ENCODE results near the gene VSTM2B.
"Not testable (repeated sequence)": the region's sequence is repeated elsewhere in the genome, so short reads cannot be mapped to it uniquely, and the experiment has no call there.

Gene VSTM2B

DNA sequence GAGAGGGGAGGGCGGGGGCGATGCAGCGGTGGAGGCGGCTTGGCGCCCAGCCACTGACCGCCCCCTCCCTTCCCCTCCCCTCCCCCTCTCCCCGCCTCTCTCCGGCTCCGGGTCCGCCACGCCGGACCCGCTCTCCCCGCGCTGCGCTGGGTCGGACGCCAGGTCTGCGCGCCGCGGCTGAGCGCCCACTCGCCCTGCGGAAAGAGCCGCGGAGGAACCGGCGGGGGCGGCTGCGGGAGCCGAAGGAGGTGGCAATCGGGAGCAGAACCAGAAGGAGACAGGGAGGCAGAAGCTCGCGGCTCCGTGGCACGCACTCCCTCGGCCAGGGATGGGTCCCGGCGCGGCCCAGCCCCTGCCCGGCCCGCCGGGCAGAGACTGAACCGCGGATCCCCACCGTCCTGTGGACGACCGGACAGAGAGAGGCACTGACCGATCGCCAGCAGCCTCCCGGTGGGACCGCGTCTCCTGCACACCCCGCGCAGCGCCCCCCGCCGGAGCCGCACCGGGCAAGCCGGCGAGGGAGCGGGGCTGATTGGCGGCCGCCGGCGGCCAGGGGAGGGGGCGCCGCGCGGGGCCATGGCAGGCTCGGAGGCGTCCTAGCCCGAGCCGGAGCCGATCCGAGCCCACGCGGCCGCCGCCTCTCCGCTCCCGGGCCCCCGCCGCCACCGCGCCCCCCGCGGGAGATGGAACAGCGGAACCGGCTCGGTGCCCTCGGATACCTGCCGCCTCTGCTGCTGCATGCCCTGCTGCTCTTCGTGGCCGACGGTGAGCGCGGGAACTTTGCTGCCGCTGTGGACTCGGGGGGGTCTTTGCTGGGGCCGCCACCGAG, at the start of gene VSTM2B:
Gene VSTM2B, plus strand, starts transcription at position 94 of the 829 bp plus-strand sequence. Its CDS starts 590 bp downstream, at position 684.
- DNase-seq, result no peak

DNA sequence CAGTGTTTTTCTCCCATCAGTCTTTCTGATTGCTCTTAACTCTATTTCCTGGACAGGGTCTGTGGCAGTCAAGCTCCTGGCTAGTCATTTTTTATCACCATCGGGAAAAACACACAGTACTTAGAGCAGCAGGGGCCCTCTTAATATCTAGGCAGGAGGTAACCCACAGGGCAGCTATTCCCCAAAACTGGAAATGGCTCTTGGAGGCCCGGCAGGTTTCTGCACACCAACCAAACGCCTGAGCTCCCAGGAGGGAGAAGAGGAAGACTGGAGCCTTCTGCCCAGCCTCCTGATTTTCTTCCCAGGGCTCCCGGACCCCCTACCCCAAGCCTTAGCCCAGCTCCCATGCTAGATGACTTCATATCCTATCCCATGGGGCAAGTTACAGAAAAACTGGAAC, 49.3 kb upstream of the VSTM2B start:
- DNase-seq, result no peak

DNA sequence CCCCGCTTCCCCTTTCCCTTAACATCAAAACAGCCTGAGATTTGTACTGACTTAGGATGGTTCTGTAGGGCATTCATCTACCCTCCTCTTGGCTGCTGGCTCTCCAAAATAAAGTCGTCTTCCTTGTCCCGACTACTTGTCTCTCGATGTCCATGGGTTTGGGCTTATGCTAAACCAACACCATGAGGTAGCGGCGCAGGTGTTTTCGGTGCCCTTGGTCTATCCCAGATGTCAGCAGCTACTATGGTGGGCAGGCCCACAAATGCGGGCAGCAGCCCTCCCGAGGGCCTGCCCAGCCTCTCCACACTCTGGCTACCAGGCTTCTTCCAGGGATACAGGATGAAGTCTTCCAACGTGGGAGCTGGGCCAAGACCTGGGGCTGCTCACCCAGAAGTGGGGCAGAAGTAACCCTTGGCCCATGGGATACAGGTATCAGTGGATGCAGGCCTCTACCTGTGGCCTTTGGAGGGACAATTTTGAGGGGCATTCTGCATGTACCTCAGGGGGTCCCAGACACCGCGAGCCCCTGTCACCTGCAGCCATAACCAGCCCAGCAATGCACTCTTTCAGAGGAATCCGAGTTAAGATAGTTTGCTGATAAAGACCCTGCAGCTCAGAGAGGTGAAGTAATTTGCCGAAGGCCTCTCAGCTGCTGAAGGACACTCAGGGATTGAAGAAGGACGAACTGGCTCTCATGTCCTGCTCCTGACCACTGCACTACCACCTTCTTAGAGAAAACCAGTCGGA, 47.8 kb upstream of the VSTM2B start:
- DNase-seq, result no peak

DNA sequence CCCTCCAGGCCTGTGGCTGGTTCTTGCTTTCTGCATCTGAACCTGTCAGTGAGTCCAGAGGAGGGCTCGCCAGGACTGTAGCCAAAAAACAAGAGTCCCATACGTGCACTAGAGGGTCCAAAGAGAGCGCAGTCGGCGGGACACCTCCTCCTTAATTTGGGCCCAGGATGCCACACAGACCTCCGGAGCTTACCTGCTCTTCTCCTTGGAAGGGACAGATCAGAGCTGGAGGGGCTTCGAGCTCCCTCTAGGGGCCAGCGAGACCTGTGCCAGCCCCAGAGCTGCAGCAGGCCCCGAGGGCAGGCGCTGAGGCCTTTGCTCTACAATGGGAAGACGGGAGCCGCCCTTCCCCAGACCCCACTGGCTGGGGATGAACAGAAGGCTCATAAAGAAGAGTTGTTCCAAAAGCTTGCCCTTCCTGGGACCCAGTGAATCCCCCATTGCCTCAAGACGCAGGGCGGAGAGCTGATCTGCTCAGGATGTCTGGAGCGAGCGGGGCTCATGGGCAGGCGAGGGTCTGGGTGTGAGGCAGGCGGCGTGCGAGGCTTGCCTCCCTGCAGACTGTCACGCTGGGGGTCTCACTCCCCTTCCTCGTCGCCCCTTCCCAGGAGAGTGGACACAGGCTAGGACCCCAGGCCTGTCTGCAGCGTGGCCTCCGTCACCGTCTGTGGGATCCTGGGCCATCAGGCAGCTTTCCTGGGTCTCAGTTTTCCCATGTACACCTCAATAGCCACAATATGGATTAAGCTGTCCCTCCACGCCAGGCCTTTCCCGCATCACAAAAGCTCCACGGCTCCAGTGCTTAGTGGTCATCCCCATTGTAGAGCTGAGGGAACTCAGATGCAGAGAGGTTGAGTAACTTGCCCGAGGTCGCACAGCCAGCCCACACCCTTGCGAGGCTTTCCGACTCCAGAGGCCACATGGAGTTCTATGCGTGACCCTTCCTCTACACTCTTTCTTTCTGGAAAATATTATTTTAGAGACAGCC, 46.9 kb upstream of the VSTM2B start:
- DNase-seq, result no peak

DNA sequence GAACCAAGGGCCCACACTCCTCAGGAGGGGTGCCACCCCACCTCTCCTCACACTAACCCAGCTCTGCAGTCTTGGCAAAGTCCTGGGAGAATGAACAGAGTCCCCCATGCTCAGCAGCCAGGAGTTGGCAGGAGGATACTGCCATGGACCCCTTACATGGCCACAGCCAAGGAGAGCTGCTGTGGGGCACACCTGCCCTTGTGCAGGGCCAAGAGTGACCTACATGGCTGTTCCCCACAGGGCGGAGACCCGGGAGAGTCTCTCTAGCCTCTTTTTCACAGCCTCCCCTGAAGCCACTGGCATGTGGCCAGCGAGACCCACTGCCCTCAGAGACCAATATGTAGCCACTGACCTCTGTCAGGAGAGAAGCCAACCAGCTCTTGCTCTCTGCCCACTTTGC, 45.9 kb upstream of the VSTM2B start:
- no peak for DNase-seq

DNA sequence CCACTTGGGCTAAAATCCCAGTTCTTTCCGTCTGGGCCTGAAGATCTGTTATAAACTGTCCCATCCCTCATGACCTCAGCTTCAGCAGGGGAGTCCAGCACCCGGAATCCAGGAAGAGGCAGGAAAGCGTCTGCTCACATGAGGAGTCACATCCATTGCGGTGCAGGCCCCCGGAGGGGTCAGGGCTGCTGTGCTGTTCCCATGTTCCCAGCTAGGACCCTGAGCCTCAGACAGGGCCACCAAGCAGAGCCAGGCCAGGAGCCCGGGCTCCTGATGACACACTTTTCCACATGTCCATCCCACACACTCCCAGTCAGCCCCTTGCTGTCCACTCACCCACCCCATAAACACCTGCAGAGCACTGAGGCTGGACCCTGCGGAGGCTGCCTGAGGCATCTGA, 45.3 kb upstream of the VSTM2B start:
- no peak for DNase-seq

DNA sequence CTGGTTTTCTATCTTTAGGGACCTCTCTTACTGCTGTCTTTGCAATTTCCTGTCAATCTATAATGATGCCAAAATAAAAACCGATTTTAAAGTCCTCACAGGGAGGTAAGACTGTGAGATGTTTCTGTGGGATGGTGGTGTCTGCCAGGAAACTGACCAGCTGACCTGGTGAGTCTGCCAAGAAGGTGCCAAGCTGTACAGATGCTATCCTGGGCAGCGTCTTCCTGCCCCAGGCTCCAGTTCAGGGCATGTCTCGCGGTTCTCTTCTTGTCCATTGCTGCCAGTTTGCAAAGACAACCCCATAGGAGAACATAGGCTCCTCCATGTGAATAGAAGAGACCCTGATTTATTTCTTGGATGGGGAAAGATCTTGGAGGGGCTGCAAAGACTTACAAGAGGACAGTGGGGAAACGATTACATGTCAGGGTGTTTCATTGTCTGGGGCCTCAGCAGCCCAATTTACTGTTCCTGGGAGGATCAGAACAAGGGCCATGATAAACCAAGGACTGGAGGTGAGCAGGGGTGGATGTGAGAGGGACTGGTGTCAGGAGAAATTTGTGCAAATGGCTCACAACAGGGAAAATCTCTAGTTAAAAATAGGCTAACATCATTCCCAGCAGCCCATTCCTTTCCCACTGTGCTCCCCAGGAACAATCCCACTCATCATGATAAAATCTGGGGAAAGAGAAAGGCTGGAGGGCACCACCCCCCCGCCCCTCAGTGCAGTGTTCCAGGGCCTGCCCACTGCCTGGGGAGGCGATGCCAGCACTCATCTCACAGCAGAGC, 42.7 kb upstream of the VSTM2B start:
- DNase-seq, result no peak

DNA sequence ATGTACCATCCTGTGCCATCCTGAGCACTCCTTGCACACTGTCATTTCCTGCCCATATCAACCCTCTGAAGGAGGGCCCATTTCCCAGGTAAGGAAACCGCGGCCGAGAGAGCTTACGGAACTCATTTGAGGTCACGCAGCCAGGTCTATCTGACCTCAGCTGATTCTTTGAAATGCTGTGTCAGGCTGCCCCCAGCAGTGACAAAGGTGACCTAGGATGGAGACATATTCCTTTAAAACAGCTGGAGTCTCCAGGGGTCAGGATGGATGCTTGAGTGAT, 42.2 kb upstream of the VSTM2B start:
- DNase-seq, result no peak

DNA sequence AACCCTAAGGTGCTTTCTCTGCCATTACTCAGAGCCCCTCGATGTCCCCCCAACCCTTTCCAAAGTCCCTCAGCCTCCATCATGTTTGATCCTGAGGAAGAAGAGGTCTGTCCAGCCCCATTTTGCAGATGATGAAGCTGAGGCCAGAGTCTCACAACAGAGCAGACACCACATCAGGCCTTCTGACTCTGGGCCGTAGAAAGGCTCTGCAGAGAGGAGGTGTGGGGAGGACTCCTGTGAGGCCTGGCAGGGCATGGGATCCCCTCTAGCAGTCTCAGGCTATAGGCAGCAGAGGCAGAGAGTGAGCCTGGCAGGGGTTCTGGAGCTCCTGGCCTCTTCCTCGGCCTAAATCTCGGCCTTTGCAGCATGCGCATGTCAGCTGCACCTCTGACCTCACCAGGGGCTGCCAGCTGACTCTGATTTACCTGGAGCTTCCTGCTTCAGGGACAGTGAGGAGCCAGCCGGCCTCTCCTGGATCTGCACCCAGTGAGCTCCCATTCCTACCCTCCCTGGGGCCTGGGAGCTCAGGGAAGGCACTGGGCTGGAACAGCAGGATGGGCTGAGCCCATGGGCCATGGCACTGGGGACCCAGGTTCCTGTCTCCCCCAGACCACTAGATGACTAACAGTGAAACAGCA, 41.7 kb upstream of the VSTM2B start:
- no peak for DNase-seq

DNA sequence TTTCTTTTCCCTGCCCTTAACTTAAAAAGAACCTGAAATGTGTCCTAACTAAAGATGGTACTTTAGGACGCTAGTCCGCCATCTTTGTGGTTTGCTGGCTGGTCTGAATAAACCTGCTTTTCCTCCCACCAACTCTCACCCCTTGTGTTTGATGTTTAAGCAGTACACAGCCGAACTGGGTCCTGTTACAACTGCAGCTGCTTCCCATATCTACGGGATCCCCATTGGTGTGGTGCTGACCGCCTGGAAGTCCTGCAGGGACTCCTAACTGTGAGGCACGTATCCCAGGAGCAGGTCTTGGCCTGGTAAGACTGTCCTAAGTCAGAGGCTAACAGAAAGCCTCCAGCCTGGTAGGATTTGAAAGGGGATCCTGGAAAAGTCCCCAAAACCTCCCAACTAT, 40.9 kb upstream of the VSTM2B start:
- DNase-seq, result no peak

DNA sequence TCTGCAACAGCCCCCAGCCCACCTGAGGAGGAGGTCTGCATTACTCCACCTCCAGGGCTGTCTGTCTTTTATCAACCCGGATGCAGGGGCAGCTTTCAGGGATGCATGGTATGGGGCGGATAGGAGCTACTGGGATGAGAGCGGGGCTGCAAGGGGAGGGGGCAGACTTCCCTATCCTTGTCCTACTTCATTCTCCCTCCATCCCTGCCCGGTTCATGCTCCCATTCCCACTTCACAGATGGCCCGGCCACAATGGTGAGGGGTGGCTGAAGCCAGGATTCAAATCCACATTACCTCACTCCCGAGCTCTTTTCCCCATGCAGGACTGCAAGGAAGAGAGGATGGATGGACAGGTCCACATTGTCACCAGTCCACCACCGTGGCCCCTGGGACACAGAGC, 40.5 kb upstream of the VSTM2B start:
- no peak for DNase-seq

DNA sequence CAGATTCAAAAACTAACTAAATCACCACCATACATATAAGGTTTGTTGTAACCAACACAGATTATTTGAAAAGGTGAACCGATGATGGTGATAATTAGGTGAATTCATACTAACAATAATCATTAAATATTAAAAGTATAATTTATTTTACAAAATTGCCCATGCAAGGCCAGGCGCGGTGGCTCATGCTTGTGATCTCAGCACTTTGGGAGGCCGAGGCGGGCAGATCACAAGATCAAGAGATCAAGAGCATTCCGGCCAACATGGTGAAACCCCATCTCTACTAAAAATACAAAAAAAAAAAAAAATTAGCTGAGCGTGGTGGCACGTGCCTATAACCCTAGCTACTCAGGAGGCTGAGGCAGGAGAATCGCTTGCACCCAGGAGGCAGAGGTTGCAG, 38.8 kb upstream of the VSTM2B start:
- DNase-seq, result not testable (repeated sequence)

DNA sequence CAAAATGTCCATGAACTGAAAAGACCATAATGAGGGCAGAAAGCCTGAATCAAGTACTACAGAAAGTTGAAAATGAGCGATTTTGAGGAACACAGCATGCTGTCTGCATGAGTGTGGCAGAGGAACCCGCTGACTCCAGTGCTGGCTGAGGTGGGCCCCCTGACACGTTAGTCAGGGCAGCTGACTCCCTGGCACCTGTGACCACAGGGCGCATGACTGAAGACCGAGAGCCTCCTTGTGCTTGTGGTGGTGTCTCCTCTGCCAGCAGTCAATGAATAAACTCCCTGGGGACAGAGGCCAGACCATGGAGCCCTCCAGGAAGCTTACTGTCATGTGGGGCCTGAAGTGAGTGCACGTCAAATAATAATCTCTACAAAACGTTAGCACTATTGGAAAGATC, 38.4 kb upstream of the VSTM2B start:
- no peak for DNase-seq

DNA sequence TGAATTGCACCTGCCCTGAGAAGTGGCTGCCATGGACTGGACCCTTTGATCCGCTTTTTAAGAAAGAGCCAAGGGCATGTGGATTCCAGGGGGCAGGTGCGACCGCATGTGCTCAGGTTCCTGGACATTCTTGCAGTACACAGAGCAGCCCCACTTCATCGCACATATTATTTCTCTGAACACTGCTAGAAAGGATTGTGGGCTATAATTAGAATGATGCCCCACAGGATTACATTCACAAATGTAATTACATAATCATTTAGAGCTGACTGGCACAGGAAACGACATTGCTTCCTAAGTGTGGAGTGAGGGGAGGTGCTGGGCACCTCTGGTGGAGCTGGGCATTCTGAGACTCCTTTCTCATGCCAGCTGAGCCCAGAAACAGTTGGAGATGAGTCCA, 37.5 kb upstream of the VSTM2B start:
- no peak for DNase-seq

DNA sequence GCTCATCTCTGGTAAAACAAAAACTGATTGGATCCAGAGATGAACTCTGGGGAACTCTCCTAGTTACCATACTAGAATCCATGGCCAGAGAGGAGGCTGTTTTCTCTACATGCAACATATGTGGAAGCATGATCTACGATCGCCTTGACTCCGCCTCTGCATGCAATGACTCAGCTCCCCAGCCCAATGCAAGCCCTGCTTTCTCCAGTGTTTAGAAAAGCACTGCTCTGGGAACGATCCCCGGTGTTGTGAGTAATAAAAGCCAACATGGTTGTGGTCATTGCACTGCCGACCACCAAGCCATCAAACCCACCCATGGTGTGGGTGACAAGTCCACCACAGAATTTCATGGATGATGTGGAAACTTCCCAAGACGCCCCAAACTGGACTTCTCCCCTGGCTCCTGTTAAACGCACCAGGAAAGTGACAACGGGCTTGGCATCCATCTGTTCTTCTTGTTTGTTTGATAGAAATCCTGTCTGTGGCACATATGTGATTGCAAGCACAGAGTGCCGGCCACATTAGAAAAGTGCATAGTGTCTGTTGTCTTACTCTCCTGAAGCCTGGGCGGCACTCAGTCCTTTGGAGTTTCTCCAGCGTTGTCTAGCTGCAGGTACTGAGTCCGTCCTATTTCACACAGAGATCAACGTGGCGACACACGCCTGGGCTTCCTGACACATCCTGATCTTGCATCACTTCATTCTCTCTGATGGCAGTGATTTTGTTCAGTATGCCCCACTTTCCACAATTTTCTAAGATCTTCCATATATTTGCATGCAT, 36.4 kb upstream of the VSTM2B start:
- no peak for DNase-seq

DNA sequence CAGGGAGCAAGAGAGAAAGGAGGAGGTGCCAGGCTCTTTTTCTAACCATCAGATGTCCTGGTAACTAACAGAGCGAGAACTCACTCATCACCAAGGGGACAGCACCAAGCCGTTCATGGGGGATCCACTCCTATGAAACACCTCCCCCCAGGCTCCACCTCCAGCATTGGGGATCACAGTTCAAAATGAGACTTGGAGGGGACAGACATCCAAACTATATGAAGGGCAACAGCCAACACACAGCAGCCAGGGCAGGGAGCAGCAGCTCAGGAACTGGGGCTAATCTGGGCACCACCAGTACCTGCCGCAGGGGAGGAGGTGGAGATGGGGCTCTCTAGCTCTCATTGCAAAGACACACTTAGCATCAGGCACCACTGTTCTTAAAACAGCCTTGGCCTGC, 34.3 kb upstream of the VSTM2B start:
- DNase-seq, result no peak

DNA sequence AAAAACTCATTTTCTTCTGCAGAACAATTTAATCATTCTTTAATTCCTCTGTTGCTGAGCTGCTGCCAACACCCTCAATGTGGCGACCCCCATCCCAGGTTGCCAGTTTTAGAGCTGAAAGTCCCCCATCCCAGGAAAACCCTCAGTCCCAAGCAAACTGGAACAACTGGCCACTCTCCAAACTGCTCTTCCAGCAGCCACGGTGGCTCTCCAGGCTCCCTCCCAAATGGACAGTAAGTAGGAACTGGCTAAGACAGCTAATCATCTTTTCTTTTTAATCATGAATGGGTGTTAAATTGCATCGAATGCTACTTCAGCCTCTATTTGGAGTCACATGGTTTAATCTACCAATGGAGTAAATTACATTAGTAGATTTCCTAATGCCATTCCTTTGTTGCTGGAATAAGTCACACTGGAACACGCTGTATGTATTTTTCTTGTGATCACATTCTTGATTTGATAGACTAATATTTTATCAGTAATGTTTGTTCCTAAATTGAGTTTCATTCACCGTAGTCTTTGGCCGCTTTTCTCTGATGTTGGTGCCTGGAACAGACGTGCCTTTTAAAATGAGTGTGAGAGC, 33.7 kb upstream of the VSTM2B start:
- DNase-seq, result no peak

DNA sequence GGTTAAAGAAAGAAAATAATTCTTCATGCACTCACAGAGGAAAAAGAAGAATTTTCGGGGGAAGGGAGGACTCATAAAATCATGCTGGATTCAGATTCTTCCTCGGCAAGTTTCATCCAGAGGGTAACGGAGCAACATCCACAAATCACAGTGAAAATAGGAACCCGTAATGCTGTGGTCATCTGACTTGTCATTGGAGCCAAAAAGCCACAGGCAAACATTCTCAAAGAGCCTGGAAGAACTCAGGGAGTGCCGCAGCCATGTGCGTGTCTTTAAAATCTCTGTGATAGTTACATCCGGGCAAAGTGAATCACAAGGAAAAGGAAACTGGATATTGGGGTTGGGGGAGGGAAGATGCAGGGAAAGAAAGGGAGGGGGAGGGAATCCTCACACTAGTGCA, 33.0 kb upstream of the VSTM2B start:
- no peak for DNase-seq

DNA sequence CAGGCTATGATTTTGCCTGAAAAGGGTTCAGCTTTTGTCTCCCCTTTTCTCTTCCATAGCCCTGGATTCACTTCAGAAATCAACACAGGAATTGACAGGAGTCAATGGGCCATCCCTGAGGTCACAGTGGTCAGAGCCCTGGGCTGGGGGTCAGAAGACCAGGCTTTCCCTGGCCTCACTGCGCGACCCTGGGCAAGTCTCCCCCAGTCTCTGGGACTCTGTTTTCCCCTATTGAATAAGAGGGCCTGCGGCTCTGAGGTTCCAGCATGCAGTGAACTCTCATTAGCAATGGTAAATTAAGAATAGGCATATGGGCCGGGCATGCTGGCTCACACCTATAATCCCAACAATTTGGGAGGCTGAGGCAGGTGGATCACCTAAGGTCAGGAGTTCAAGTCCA, 30.7 kb upstream of the VSTM2B start:
- no peak for DNase-seq

DNA sequence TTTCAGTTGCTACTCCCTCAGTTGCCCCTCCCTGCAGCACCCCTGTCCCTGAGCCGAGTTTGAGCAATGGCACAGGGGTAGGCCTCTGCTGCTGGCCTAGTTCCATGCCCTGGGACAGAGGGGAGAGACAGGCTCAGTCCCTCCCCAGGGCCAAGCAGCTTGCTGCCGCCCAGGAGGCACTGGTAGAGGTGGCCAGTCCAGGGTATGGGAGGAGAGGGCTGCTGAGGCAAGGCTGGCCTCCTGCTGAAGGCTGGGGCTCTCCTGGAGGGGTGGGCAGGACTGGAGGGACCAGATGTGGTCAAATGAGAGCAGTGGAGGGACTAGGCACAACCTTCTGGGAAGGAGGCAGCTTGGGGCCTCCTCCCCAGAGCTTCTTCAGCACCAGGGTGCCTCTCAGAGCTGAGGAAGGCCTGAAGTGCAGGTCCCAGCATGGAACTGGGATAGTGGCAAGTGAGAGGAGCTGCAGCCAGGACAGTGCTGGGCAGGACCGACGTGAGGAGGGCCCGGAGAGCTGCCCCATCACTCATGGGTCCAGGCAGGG, 29.8 kb upstream of the VSTM2B start:
- DNase-seq, result no peak

DNA sequence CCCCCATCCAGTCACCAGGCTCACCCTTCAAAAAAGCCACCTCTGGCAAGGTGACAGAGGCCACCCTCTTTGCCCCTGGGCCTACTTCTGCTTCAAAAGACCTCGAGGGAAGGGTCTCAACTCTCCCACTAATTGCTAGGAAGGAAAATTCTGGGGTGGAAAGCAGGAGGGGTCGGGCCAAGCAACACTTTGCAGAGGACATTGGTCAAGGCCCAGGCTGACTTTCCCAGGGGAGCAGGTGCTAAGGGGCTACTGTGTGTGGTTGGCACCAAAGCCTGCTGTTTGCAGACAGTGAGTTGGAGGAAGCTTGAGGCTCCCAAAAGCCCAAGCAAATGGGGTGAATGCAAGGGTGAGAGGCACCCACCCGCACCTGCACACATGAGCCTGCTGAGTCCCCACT, 28.6 kb upstream of the VSTM2B start:
- no peak for DNase-seq

Measured in fibroblast of skin of right biceps (primary cell).